Measurements from ENCODE around the gene SREBF2. TPM values are rescaled to one million over a fixed set of nuclear protein-coding genes. Genes with fewer than 3 reads are reported as not detected.
A peak's percentile ranks its signal among the peaks of the same experiment; 100 is the strongest.

The SREBF2 gene
- total RNA-seq, 4 donors from 2014 or later = 97.5 to 160 (median 146) TPM

- DNase-seq (ENCODE audit: low spot score in 2 of 2) = peak in 1 of 2 donors; percentile 57
- H3K4me3 ChIP-seq = peak overlapping the region; percentile 41
- H3K4me1 ChIP-seq = peaks cover 47% of the 10 kb centered on the region
- WGBS = no CpG with 5 or more reads among the region's 112 CpGs
- no peaks in the 10 kb centered on the region for H3K9me3 ChIP-seq
- H3K27ac ChIP-seq = no peak overlapping the region
- TF ChIP-seq CTCF (IDR thresholded peaks at IDR 0.05) = no peak
- TF ChIP-seq POLR2AphosphoS5 (IDR thresholded peaks at IDR 0.05) = no peak
- no peak for TF ChIP-seq EP300 (IDR thresholded peaks at IDR 0.05)
- no peak for TF ChIP-seq POLR2A (IDR thresholded peaks at IDR 0.05)
- peaks cover 62% of the 10 kb centered on the region for H3K27me3 ChIP-seq
- peaks cover 8% of the 10 kb centered on the region for H3K36me3 ChIP-seq
Observed at GRCh38 chr22:41910050-41911000, 77.4 kb downstream of the SREBF2 start.

- H3K4me3 ChIP-seq = peak overlapping the region; percentile 41
- H3K36me3 ChIP-seq = peaks cover under 1% of the 10 kb centered on the region
- no peak overlapping the region for H3K27ac ChIP-seq
- peaks cover 50% of the 10 kb centered on the region for H3K4me1 ChIP-seq
- H3K27me3 ChIP-seq = peaks cover 68% of the 10 kb centered on the region
- TF ChIP-seq POLR2AphosphoS5 (IDR thresholded peaks at IDR 0.05) (no peak), EP300 (IDR thresholded peaks at IDR 0.05) (no peak), CTCF (IDR thresholded peaks at IDR 0.05) (no peak), POLR2A (IDR thresholded peaks at IDR 0.05) (no peak)
- no peaks in the 10 kb centered on the region for H3K9me3 ChIP-seq
- peak in 1 of 2 donors; percentile 64 for DNase-seq (ENCODE audit: low spot score in 2 of 2)
- WGBS = 18% methylated on average over 8 of the region's 37 CpGs
Observed at GRCh38 chr22:41911001-41911611, 78.2 kb downstream of the SREBF2 start.

GRCh38 chr22:41912338-41913039 lies 79.6 kb downstream of the SREBF2 start:
- TF ChIP-seq POLR2A (IDR thresholded peaks at IDR 0.05) = no peak
- no peak for TF ChIP-seq POLR2AphosphoS5 (IDR thresholded peaks at IDR 0.05)
- no peak for TF ChIP-seq EP300 (IDR thresholded peaks at IDR 0.05)
- no peak for TF ChIP-seq CTCF (IDR thresholded peaks at IDR 0.05)
- no peaks in the 10 kb centered on the region for H3K9me3 ChIP-seq
- peaks cover 50% of the 10 kb centered on the region for H3K4me1 ChIP-seq
- H3K4me3 ChIP-seq = no peak overlapping the region
- DNase-seq (ENCODE audit: low spot score in 2 of 2) = peak in 1 of 2 donors; percentile 53
- 81% methylated on average over 7 of the region's 9 CpGs for WGBS
- no peak overlapping the region for H3K27ac ChIP-seq
- H3K27me3 ChIP-seq = peaks cover 79% of the 10 kb centered on the region
- no peaks in the 10 kb centered on the region for H3K36me3 ChIP-seq

GRCh38 chr22:41913040-41913719 lies 80.3 kb downstream of the SREBF2 start:
- TF ChIP-seq EP300 (IDR thresholded peaks at IDR 0.05) = no peak
- no peak for TF ChIP-seq CTCF (IDR thresholded peaks at IDR 0.05)
- TF ChIP-seq POLR2AphosphoS5 (IDR thresholded peaks at IDR 0.05) = no peak
- no peak for TF ChIP-seq POLR2A (IDR thresholded peaks at IDR 0.05)
- no peaks in the 10 kb centered on the region for H3K36me3 ChIP-seq
- no peak overlapping the region for H3K4me3 ChIP-seq
- H3K27me3 ChIP-seq = peaks cover 83% of the 10 kb centered on the region
- H3K27ac ChIP-seq = no peak overlapping the region
- DNase-seq (ENCODE audit: low spot score in 2 of 2) = peak in 1 of 2 donors; percentile 60
- 14% methylated on average over 1 of the region's 11 CpGs for WGBS
- no peaks in the 10 kb centered on the region for H3K9me3 ChIP-seq
- peaks cover 55% of the 10 kb centered on the region for H3K4me1 ChIP-seq
